Glutamatergic neuron (in vitro differentiated cells): ENCODE data around the gene H2AZ2. TPM values are rescaled to one million over a fixed set of nuclear protein-coding genes. Genes with fewer than 3 reads are reported as not detected.
A peak's percentile ranks its signal among the peaks of the same experiment; 100 is the strongest.

Source experiments
- DNase-seq: peaks from one replicate; pipeline ENCODE4 v3.0.0; 2022
- H3K27ac Mint-ChIP-seq: one replicate; pipeline ENCODE4 v1.8.0; 2020; ENCODE audit warnings: mild to moderate bottlenecking, mixed read lengths, inconsistent platforms; ENCODE audit not compliant: unreplicated experiment
- H3K27me3 Mint-ChIP-seq: one replicate; pipeline ENCODE4 v1.8.0; 2020; ENCODE audit warnings: mild to moderate bottlenecking, moderate library complexity, mixed read lengths, inconsistent platforms; ENCODE audit not compliant: unreplicated experiment
- H3K36me3 Mint-ChIP-seq: one replicate; pipeline ENCODE4 v1.8.0; 2020; ENCODE audit warnings: mild to moderate bottlenecking, mixed read lengths, inconsistent platforms; ENCODE audit not compliant: unreplicated experiment
- H3K4me1 Mint-ChIP-seq: one replicate; pipeline ENCODE4 v1.8.0; 2020; ENCODE audit warnings: mild to moderate bottlenecking, low read depth, mixed read lengths, inconsistent platforms; ENCODE audit not compliant: unreplicated experiment
- H3K4me3 Mint-ChIP-seq: one replicate; pipeline ENCODE4 v1.8.0; 2020; ENCODE audit warnings: mild to moderate bottlenecking, mixed read lengths, inconsistent platforms; ENCODE audit not compliant: unreplicated experiment
- H3K9me3 Mint-ChIP-seq: one replicate; pipeline ENCODE4 v1.8.0; 2020; ENCODE audit warnings: mild to moderate bottlenecking, moderate library complexity, mixed read lengths, inconsistent platforms; ENCODE audit not compliant: unreplicated experiment
- long read RNA-seq: library from polyadenylated mRNA; unstranded; transcript quantifications from one replicate; pipeline ENCODE4 v2.0.0, GENCODE V29; 2020; ENCODE audit not compliant: unreplicated experiment
- total RNA-seq: library from RNA; stranded (reverse); fragmentation: NEBNext Ultra II Directional; extraction: Animal tissue kit (Norgen Biotek cat#: 25700); gene quantifications from one replicate; pipeline ENCODE4 v1.2.1, GENCODE V29; 2021; ENCODE audit not compliant: unreplicated experiment
- TF ChIP-seq, protein P1 (sequence below): fragments of 200-600 bp; sonication (generic); IDR thresholded peaks from one replicate; pipeline ENCODE4 v1.5.0; 2021; ENCODE audit not compliant: partially characterized antibody, unreplicated experiment

The H2AZ2 gene
- total RNA-seq, result 180 TPM
- long read RNA-seq, transcript H2AFV-202 (5 exons, 752 nt), result major isoform, 38 of 54 reads
- long read RNA-seq, partial matches to known transcripts, result 1 of 54 reads
- long read RNA-seq, other reads (novel, unspliced or antisense), result 8 of 54 reads

DNA sequence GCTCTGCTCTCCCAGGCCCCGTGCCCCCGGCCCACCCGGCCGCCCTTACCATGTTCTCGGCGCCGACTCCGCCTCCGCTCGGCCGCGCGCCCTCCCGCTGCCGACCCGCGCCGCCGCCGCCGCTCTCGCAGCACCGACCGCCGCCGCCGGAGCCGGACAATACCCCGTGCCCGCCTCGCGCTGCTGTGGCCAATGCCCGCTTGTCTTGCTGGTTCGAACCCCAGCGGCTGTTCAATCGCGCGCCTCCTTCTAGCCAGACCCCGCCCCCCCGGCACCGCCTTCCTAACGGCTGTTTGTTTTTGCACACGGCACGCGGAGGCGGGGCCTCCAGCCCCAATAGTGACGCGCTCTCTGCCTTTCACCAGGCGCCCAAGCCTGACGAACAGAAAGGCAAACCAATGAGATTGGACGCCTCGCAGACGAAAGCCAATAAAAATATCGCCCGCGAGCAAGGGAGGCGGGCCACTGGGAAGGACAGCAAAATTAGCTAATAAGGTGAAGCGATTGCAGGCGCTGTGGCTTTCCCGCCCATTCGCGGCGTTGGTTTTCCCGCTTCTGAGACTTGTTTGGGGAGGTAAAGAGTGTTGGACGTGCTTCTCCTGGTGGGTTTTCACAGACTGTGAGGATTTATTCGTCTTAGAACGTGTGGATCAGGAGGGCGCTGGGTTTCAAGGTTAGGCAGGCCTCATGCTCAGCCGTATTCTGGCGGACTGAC is at the start of gene H2AZ2:
Gene H2AZ2, minus strand, starts transcription at position 168 of the 715 bp plus-strand sequence. Its CDS starts 116 bp downstream, at position 52.
- Mint-ChIP-seq H3K27ac (peak within 1 kb of the TSS; percentile 96), H3K36me3 (no peaks in the 10 kb centered on the region), H3K27me3 (peaks cover 7% of the 10 kb centered on the region), H3K4me3 (peak within 1 kb of the TSS; percentile 97), H3K9me3 (peaks cover 8% of the 10 kb centered on the region), H3K4me1 (peaks cover 11% of the 10 kb centered on the region)
- peak; percentile 100 for DNase-seq
- TF ChIP-seq, protein P1, sequence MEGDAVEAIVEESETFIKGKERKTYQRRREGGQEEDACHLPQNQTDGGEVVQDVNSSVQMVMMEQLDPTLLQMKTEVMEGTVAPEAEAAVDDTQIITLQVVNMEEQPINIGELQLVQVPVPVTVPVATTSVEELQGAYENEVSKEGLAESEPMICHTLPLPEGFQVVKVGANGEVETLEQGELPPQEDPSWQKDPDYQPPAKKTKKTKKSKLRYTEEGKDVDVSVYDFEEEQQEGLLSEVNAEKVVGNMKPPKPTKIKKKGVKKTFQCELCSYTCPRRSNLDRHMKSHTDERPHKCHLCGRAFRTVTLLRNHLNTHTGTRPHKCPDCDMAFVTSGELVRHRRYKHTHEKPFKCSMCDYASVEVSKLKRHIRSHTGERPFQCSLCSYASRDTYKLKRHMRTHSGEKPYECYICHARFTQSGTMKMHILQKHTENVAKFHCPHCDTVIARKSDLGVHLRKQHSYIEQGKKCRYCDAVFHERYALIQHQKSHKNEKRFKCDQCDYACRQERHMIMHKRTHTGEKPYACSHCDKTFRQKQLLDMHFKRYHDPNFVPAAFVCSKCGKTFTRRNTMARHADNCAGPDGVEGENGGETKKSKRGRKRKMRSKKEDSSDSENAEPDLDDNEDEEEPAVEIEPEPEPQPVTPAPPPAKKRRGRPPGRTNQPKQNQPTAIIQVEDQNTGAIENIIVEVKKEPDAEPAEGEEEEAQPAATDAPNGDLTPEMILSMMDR, result peak; percentile 12

DNA sequence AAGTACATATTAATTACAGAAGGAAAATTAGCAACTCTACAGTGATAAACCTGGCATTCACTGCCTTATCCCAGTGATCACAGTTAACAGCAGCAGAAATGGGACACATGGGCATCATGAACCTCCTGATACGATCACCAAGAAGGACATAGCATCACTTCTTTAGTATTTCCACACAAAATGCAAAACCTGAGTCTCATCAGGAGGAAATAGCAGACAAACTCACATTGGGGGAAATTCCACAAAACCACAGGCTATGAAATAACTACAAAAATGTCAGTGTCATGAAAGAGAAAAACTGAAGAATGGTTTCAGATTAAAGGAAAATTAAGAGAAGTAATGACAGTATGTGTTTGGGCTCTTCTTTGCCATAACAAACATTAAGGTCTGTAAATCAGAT is 49.4 kb upstream of the H2AZ2 start:
- no peak for DNase-seq
- Mint-ChIP-seq H3K36me3 (peaks cover 5% of the 10 kb centered on the region), H3K9me3 (no peaks in the 10 kb centered on the region), H3K4me3 (no peak overlapping the region), H3K4me1 (peaks cover 10% of the 10 kb centered on the region), H3K27me3 (no peaks in the 10 kb centered on the region), H3K27ac (no peak overlapping the region)
- TF ChIP-seq, protein P1, result no peak

DNA sequence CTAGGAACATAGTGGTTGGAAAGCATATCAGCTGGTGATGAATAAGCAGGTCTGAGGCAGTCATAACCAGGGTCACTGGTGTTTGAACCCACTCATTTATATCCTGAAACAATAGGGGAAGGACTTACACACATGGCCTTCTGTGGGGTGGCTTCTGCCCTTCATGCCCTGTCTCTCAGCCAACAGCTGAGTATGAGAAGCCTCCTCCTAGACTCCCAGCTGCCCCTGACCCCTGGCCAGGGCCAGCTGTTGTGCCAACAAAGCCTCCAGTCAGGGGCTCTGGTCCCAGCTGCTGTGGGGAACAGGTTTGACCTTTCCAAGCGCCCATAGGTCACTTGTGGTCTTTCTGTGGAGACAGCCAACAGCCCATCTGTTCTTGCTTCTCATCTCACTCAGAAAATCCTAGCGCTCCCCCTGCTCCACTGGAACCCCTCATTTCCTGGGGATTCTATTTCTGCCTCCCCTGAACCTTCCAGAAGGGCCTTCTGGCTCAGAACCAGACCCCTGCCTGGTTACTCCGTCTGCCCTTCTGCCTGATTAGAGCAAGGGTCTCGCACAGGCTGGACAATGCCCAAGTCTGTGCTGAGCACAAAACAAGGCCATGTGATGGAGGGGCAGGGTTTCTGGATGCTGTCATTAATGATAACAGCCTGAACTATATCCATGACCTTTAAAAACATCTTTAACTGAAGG is 47.1 kb upstream of the H2AZ2 start:
- Mint-ChIP-seq H3K27ac (peak overlapping the region; percentile 80), H3K4me1 (peaks cover 13% of the 10 kb centered on the region), H3K9me3 (peaks cover 2% of the 10 kb centered on the region), H3K36me3 (peaks cover 5% of the 10 kb centered on the region), H3K27me3 (no peaks in the 10 kb centered on the region), H3K4me3 (no peak overlapping the region)
- peak; percentile 29 for DNase-seq
- TF ChIP-seq, protein P1, result no peak

DNA sequence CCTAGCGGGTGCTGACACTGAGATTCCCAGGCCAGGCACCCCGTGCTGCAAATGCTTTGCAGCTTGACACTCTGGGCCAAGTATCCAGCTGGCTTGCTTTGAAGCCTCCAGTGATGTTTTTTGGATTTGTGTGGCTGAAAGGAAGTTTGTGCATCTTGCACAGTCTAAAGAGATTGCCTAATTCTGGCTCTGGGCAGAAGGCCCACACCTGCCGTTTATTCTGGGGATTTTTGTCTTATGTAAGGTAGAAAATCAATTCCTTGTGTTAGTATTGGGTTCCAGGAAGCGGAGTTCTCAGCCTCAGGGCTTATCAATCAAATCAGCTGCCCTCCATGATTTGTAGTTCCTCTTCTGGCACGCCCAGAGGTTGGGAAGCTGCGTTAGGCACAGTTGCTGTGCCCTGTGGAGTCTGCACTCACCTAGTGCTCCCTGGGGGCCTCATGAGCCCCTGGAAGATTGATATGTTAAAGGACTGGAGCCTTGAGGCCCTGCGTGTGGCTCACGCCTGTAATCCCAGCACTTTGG is 45.9 kb upstream of the H2AZ2 start:
- no peak overlapping the region for H3K27ac Mint-ChIP-seq
- peaks cover 6% of the 10 kb centered on the region for H3K9me3 Mint-ChIP-seq
- DNase-seq, result no peak
- no peak overlapping the region for H3K4me3 Mint-ChIP-seq
- peaks cover 5% of the 10 kb centered on the region for H3K36me3 Mint-ChIP-seq
- TF ChIP-seq, protein P1, result no peak
- H3K4me1 Mint-ChIP-seq, result peaks cover 13% of the 10 kb centered on the region
- H3K27me3 Mint-ChIP-seq, result no peaks in the 10 kb centered on the region
